ENCODE results near the gene TCTN2. TPM values are rescaled to one million over a fixed set of nuclear protein-coding genes. Genes with fewer than 3 reads are reported as not detected.

Gene TCTN2
- total and polyA plus RNA-seq, 2 of the 8 experiments (the other 6 are each of a cell fraction or from before 2014, with no cell fraction given), result 7.5 to 8.4 TPM

DNA sequence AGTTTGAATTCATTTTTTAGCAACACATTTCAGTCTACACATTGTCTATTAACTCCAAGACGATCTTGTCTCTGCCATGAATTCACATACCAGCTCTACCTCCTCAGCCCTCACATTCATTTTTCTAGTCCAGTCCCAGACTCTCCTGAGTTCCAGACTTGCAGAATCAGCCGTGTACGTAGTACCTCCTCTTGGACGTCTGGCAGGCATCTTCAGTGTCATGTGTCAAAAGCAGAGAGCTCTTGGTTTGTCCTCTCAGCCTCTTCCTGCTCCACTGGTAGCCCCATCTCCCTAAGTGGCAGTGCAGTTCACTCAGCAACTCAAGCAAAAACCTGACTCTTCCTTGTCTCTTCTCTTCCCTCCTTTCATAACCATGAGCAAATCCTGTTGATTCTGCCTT lies 14.5 kb upstream of the TCTN2 start (continued):
- no peak for TF ChIP-seq CEBPB (IDR thresholded peaks at IDR 0.05; ENCODE audit: low read depth, low read length)
- no peak for TF ChIP-seq EZH2 (IDR thresholded peaks at IDR 0.05; ENCODE audit: low read depth, low read length, severe bottlenecking)
- TF ChIP-seq CTCF (IDR thresholded peaks at IDR 0.05; ENCODE audit: control extremely low read depth in 1 of 3, insufficient read depth in 1 of 3, low read depth in 1 of 3, low read length in 3 of 3), result no peak
- no peak for TF ChIP-seq ASH2L (IDR thresholded peaks at IDR 0.05; ENCODE audit: low read length)
- no peak for TF ChIP-seq KDM4A (IDR thresholded peaks at IDR 0.05; ENCODE audit: low read depth, low read length, severe bottlenecking)

All from H1 (cell line).